HG02763 (cell line): ENCODE measurements around the gene SLC2A13.
"Not testable (repeated sequence)": the region's sequence is repeated elsewhere in the genome, so short reads cannot be mapped to it uniquely, and the experiment has no call there.

ENCODE experiments used
- ATAC-seq: cut with Tn5 transposase; IDR thresholded peaks from one replicate; pipeline ENCODE4 v1.9.1; 2021; ENCODE audit warnings: mild to moderate bottlenecking, moderate library complexity; ENCODE audit not compliant: unreplicated experiment

The SLC2A13 gene

DNA sequence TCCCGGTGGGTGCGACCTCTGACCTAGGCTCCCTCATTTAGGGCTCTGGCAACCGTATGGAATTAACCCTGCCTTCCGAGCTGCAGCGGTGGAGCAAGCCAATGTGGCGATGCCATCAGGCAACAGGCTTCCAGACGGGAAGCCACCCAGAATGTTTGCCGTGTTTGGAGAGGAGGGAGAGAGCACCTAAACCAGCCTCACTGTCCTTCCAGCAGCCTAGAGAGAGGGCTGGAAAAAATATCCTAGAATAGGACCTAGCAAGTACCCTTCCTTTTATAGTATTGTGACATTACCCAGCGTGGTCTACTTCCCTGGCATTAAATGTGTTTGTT lies 287 bp upstream of the SLC2A13 start:
- ATAC-seq = no peak

DNA sequence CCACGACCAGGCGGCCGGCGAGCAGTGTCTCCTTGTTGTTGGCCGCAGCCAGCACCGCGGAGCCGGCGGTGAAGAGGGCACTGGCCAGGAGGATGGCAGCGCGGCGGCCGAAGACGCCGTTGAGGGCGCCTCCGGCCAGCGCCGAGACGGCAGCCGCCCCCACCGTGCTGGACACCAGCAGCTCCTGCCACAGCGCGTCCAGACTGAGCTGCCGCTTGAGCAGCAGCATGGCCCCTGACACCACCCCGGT lies 691 bp downstream of the SLC2A13 start:
- ATAC-seq = peak; percentile 37

DNA sequence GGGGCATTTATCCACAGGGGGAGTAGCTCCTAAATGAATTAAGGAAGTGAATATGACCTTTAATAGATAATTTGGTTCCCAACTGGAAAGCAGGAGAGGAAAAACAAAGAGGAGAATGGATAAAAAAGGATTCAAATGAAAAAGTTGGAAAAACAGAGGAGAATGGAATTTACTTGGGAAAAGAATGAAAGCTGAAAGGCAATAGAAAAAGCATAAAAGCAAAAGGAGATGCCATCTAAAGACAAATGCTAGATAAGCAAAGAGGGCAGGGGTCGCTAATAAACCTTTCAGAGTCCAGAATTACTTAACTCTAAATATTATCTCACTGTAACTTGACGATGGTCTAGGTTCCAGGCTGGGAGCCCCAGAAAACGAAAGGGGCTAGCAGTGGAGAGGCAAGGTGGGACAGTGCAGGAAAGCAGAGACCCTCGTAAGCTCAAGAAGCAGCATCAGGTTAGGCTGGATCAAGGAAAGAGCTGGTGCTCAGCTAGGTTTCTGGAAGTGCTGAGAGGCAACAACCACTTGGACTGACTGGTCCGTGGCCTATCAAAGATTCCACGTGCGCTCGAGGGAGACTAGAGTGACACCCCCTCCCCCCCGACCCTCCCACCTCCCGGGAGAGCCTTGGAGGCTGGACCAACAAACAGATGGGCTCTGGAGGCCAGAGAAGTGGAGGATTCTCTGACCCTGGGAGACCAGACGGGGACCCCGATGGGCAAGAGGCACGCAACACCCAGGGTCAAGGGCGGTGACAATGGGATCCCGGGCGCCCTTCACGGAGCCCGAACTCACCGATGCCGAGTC lies 1.2 kb downstream of the SLC2A13 start:
- no peak for ATAC-seq

DNA sequence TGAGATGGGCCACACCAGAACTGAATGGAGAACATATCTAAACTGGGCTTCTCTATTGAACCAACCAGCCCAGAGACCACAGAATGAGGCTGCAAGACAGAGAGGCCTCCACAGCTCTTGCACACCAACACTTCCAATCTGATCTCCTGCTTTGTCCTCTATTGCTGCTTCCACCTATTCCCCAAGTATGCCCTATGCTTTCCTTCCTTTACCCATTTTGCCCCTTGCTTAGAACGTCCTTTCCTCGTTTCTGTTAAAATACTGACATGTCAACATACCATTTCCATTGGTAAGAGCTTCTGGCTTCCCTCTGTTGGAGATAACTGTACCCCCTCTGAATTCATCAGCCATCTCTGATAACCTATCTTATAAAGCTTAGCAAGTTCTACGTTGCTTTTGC lies 2.8 kb downstream of the SLC2A13 start:
- ATAC-seq = no peak

DNA sequence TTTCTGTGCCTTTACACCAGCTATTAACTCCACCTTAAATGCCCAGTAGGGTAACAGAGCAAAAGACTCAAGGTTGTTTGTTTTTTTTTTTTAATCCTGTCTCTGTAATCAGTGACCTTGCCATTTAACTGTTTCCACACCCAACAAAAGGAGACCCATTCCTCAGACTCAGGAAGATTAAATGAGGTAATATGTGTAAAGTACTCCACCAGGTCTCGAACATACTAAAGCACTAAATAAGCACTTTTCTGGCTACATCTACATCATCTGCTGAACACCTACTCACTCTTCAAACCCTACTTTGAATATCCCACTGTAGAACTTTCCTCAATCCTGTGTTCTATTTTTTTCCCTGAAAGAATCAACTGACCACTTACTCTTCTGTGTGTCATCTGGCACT lies 4.1 kb downstream of the SLC2A13 start:
- ATAC-seq = no peak

DNA sequence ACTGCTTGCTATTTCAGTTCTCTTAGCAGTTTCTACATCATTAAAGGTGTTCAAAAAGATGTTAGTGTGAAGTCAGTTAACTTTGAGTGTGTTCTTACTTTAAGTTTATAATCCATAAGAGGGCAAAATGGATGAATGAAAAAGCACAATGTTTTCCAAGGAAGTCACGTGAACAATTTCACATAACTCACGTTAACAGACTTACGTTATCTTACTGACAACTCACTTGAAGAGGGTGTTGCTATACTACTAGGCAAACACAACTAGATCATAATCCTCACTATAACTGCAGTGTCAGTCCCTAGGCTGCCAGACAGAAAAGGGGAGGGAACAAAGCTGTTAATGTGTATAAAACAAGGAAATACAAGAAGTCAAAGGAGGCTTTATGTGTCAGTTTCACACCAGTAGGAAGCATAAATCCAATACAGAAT lies 6.4 kb downstream of the SLC2A13 start:
- ATAC-seq = no peak

DNA sequence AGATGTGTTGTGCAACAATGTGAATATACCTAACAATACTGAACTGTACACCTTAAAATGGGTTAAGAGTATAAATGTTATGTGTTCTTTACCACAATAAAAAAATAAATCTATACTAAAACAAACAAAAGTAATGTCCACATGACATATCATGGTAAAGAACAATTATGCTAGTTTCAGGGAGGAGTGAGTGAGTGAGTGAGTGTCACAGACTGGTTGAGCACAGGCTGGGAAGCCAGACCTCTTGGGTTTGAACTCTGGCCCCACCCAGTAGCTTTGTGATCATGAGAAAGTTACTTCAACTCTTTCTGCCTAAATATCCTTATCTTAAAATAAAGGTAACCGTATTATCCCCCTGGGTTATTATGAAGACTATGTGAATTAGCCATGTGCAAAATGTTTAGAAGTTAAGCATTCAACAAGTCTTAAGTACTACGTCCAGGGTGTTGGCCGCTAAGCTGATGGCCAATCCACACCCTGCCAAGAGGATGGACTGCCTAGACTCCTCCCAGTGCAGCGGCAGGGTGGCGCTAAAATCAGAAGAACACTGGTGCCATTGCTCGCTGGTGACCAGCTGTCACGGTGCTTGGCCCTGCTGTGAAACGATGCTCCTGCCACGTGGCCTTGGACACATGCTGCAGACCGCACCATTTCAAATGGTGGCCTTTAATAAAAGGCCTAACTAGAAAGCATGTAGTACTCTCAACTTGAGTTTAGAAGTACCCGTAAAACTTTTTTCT lies 7.3 kb downstream of the SLC2A13 start:
- no peak for ATAC-seq

DNA sequence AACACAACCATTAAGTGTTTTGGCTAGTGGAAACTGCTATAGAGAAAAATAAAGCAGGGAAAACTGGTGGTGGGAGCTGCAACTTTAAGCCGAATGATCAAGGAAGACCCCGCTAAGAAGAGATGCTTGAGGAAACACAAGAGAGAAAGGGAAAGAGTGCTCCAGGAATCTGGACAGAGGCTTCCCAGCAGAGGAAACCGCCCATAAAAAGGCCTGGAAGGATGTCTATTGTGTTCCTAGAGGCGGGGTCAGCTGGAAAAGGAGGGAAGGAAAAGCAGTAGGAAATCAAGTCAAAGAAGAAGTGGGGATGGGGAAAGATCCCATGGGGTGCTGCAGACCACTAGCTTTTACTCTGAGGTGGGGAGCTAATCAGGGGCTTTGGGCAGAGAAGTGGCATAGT lies 12.4 kb downstream of the SLC2A13 start:
- ATAC-seq = no peak

DNA sequence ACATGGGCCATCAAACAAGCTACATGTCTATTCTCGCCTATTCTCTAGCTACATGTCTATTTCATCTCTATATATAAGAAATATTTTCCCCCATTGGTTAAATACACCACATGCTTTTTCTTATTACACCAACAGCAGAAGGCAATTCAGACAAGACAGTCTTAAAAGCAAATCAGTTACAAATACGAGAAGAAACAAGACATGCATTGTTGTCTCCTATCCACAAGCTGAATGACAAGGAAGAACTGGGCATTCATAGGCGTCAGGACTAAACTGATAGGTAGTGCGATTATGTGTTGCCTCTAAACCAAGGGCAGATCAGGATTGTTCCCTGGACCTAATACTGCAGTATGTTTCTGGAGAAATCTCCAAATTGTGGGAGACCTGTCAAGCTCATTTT lies 19.4 kb downstream of the SLC2A13 start:
- no peak for ATAC-seq

DNA sequence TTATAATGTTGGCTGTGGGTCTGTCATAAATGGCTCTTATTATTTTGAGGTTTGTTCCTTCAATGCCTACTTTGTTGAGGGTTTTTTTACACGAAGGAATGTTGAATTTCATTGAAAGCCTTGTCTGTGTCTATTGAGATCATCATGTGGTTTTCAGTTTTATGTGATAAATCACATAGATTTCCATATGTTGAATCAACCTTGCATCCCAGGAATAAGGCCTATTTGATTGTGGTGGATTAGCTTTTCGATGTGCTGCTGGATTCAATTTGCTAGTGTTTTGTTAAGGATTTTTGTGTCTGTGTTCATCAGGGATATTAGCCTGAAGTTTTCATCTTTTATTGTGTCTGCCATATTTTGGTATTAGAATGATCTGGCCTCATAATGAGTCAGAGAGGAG lies 27.6 kb downstream of the SLC2A13 start:
- no peak for ATAC-seq

DNA sequence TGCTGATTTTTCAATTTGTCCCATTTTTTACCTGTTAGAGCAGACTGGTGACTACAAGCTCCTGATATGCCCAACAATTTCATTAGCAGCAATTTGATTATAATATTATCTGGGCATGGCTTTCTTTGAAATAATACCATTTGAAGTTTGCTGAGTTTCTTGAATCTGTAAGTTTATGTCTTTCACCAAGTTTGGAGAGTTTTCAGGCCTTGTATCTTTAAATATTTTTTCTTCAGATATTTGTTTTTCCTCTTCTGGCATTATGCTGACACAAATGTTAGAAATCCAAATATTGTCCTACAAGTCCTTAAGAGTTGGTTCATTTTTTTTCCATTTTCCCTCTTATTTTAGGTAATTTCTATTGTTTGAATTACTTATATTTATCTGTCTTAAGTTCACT lies 30.4 kb downstream of the SLC2A13 start:
- ATAC-seq = no peak

DNA sequence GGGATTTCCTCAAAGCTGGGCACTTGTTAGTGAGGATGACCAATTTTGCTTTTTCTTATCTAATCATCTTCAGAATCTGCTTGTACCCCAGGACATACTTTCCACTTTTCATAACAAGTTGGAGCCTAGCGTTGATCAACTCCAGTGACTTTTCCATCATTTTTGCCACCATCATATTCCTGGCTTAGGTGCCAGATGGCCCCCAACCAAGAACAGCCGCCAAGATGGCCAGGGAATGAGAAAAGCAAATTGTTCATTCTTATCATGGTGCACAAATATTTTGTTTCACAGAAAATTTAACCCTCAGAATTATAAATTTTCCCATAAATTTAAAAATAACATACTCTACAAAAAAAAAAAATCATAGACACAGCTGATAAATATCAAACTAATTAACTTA lies 37.5 kb downstream of the SLC2A13 start:
- ATAC-seq = no peak

DNA sequence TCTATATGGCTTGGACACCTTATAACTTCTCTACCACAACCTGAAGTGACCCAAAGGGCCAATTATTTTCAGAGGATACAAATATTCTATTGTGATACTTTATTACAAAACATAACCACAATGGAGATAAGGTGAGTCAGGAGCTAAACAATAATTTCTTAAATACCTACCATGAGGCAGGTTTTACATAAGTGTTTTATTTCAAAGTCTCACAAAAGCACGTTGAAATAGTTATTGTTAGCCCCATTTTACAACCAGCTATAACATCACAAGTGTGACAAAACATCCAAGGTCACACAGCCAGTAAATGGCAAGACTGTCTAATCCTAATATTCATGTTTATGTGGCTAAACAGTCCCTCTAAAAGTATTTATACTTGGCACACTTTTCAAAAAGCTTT lies 40.2 kb downstream of the SLC2A13 start:
- ATAC-seq = no peak

DNA sequence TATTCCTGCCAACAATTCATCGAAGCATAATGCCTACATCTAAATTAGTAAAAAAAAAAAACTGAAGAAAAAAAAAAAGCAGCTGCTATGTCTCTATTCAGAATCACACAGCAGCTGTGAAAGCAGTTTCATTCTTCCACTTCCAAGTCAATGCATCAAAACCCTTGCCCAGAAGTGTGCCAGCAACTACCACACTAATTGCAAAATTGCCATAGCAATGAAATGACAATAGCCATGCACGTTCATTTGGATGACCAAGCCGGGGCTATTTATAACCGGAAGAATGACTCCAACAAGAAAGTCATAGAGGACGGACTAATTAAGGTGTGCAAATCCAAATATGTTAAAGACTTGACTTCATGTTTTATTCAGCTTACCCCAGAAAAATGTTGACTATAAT lies 42.5 kb downstream of the SLC2A13 start:
- no peak for ATAC-seq

DNA sequence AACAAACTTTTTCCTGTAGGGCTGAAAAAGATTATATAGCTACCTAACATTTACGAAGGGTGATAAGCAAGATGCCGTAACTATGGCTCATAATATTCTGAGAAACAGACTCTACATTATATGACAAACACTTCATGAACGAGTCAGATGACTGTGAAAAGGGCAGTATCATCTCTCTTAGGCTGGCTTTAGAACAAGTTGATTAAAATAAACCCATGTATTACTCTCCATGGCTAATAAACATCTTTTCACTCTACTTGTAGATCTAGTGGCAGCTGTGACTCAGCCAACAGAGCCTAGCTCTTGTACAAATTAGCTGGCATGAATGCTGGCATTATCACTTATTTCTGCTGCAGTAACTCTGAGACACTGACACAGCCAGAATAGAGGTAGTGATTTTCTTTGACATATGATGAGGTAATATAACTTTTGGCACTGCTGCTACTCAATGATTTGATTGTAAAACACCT lies 47.1 kb downstream of the SLC2A13 start:
- ATAC-seq = no peak

DNA sequence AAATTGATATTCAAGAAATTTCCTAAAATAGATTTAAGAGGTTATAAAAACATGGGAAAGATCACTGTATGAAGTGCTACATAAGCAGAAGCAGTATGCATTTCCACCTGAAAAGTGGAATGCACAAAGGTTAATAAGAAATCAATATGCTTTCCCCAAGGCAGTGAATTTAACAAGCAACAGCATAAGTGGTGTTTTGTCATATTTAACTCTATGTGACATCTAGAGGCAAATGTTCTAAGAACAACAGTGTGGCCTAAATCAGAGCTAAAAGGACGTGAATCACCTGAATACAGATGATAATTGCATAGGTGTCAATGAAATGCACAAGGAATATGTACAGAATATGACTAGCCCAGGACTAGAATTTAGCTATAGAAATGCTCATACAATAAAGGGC lies 49.5 kb downstream of the SLC2A13 start:
- ATAC-seq = no peak

DNA sequence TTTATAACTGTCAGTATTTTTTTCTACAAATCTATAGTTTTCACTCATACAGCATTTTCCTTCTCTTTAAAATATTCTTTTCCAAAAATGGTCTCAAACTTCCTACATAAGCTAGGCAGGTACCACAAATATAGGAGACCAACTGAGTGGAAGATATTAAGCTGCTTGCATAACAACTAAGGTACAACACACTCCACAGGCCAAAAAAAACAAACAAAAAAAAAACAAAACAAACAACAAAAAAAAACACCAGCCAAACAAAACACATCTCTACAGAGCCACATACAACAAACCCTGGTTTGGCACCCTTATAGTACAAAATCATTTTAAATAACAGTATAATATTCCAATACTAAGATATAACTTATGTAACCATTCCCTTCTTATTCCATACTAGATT lies 50.1 kb downstream of the SLC2A13 start:
- ATAC-seq = no peak

DNA sequence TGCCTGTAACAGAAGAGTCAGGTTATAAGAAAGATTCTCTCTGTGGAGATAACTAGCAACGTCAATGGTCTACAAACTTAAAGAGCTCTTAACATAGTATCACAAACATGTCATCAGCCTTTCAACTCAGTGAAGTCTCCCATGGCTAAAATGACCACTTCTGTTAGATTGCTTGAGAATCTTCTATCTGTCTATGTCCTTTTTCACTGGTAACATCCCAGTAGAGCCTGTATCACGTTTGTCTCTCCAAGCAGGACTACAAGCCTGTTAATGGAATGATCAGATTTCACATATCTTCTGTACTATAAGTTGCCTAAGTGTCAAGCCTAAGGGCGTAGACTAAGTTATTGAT lies 50.7 kb downstream of the SLC2A13 start:
- ATAC-seq = no peak

DNA sequence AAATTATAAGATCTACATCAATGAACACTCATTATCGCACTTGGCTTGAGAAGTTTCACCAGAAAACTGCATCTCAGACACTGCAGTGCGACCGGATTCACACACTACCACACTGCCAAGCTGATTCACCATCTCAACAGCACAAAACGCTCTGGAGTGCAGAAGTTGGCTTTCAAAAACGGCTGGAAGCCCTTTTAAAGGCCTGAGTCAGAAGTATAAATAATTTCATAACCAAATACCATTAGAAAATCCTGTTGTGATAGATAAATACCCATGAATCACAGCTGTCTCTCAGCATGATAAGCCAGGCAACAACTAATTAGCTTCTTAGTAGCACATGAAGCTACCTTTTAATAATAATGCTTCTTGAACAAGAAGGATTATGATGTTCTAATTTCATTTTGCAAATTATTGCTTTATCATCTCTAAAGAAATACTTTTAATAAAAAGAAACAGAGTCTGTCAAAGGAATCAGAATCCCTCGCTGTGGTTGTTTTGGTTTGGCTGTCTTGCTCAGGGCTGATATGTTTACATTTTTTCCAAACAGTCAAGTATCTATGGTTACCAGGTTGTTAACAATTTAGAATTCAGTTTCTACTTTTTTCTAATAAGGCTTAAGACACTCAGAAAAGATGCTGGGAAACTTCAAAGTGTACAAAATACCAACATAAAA lies 51.2 kb downstream of the SLC2A13 start:
- ATAC-seq = no peak

DNA sequence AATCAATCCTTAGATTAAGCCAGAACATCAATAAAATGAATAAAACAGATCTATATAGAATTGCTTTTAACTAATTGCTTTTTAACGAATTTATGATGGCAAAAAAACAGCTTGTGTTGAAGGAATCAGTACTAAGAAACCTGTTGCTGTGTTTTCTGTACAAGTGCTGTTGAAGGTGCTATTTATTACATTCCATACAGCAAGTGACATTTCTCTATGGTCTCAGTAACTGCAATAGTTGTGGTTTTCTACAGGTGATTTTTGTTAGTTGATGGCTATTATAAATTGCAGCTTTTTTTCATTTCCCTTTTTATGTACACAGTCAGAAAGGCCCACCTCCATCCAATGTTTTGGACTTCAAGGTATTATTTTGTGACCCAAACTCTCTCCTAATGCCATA lies 56.6 kb downstream of the SLC2A13 start:
- ATAC-seq = no peak

DNA sequence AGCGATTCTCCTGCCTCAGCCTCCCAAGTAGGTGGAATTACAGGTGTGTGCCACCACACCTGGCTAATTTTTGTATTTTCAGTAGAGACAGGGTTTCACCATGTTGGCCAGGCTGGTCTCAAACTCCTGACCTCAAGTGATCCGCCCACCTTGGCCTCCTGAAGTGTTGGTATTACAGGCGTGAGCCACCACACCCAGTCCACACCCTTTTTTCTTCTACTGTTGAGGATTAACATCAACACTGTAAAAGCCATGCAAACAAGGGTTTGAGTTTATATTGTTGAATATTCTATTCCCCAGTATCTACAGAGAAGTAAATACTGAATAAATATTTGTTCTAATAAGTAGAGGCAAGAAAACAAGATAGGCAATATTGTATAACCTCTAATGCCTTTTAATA lies 58.9 kb downstream of the SLC2A13 start:
- not testable (repeated sequence) for ATAC-seq

DNA sequence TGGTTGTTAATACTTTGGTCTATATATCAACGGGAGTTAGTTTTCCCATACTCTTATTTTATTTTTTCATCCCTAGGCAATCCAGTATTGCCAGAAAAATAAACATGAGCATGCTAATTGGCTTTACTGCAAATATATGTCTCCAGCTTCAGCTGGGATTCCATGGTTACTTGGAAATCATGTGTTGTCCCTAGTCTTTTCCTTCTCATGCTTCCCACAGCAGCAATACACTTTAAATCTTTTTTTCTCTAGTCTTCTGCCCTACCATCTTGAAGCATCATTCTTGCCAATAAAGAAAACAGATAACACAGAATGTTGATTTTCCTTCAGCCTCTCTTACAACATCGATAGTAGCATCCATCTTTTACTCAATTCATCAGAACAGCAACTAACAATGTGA lies 60.2 kb downstream of the SLC2A13 start:
- no peak for ATAC-seq
